ENCODE measurements around the gene PLCG1. TPM values are rescaled to one million over a fixed set of nuclear protein-coding genes. Genes with fewer than 3 reads are reported as not detected.

PLCG1 gene
- total RNA-seq, 1 experiment from 2014 or later, result 45.6 TPM

- no peak for TF ChIP-seq TCF7L2 (IDR thresholded peaks at IDR 0.05; ENCODE audit: borderline replicate concordance, extremely low read depth, insufficient read depth, insufficient read length)
- TF ChIP-seq SP1 (IDR thresholded peaks at IDR 0.05; ENCODE audit: low read depth), result no peak
- TF ChIP-seq CBX3 (IDR thresholded peaks at IDR 0.05; ENCODE audit: low read depth), result no peak
- TF ChIP-seq ZFX (IDR thresholded peaks at IDR 0.05), result no peak
- no peak for TF ChIP-seq JUND (IDR thresholded peaks at IDR 0.05)
- no peak for TF ChIP-seq MAX (IDR thresholded peaks at IDR 0.05)
Observed at GRCh38 chr20:41191562-41192500, 54.5 kb downstream of the PLCG1 start (continued).

DNA sequence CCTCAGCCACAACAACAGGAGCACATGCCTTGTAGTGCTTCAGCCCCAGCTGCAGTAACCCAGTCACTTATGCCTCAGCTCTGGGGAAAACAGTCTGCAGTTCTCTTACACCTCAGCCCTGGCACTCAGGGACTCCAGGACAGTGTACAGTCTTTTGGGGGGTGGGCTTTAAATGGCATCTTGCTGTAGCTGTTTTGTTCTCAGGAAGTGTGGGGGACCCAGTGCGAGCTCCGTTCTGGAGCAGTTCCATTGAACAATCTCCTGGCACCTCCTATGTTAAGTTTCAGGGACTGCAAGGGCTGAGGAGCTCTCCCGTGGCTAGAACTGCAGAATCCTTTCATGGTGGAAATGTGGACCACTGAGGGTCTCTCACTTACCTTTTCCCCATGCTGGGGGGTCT, 55.2 kb downstream of the PLCG1 start:
- H3K4me3 ChIP-seq (replicated peaks in 1 of 2; ENCODE audit: low read depth in 1 of 2, low read length in 2 of 2), result no peak overlapping the region
- ATAC-seq, result no peak
- H3K9me3 ChIP-seq (ENCODE audit: control insufficient read depth in 1 of 2, insufficient read depth in 1 of 2, low read depth in 1 of 2, low read length in 2 of 2), result no peaks in the 10 kb centered on the region; a peak in 1 of 4 replicates
- RAD21 ChIA-PET (ENCODE audit: low non-redundant PET in 1 of 2, low total read pairs in 2 of 2, uncharacterized antibody in 2 of 2, unreplicated experiment in 2 of 2), result no interaction called here
- POLR2A ChIA-PET, result no interaction called here
- no peaks in the 10 kb centered on the region for H4K20me1 ChIP-seq (ENCODE audit: insufficient read depth)
- no TSS peak for BruUV-seq (replicated peaks)
- no peaks in the 10 kb centered on the region for H3K27me3 ChIP-seq (ENCODE audit: insufficient read depth, low read length)
- H3K4me1 ChIP-seq (ENCODE audit: control insufficient read depth in 1 of 2, insufficient read depth in 2 of 2, low read length in 2 of 2), result no peaks in the 10 kb centered on the region
- H3K9me2 ChIP-seq (ENCODE audit: insufficient read depth), result no peaks in the 10 kb centered on the region
- no peak overlapping the region for H2AFZ ChIP-seq (ENCODE audit: low read depth, low read length, poor library complexity, severe bottlenecking)
- intact Hi-C loops (cut with micrococcal nuclease), result no loop called here
- DNase-seq (ENCODE audit: low read depth, low spot score), result no peak
- H3K79me2 ChIP-seq (ENCODE audit: insufficient read depth, low read length), result no peaks in the 10 kb centered on the region
- H3K36me3 ChIP-seq (ENCODE audit: control insufficient read depth in 1 of 2, insufficient read depth in 2 of 2, low read length in 2 of 2), result no peaks in the 10 kb centered on the region
- H3K27ac ChIP-seq (ENCODE audit: low read depth, low read length), result no peak overlapping the region
- no peak overlapping the region for H3K9ac ChIP-seq (ENCODE audit: low read length)
- H3K4me2 ChIP-seq (ENCODE audit: low read length), result no peak overlapping the region
- CTCF ChIA-PET, result no interaction called here
- TF ChIP-seq CTCF (IDR thresholded peaks at IDR 0.05 in 2 of 3, conservative IDR thresholded peaks at IDR 0.05 in 1 of 3; ENCODE audit: borderline replicate concordance in 1 of 3, insufficient read depth in 1 of 3, low read depth in 2 of 3, low read length in 2 of 3) (no peak), ELF1 (IDR thresholded peaks at IDR 0.05; ENCODE audit: borderline replicate concordance, low read depth) (no peak), SRF (IDR thresholded peaks at IDR 0.05; ENCODE audit: low read depth) (no peak), POLR2AphosphoS5 (IDR thresholded peaks at IDR 0.05; ENCODE audit: low read depth, low read length) (no peak), JUND (IDR thresholded peaks at IDR 0.05) (no peak), TCF7L2 (IDR thresholded peaks at IDR 0.05; ENCODE audit: borderline replicate concordance, extremely low read depth, insufficient read depth, insufficient read length) (no peak), CEBPB (IDR thresholded peaks at IDR 0.05; ENCODE audit: low read depth) (no peak), MAX (IDR thresholded peaks at IDR 0.05) (no peak), YY1 (IDR thresholded peaks at IDR 0.05; ENCODE audit: extremely low read depth, insufficient replicate concordance, low read depth, low read length) (no peak), ZNF274 (IDR thresholded peaks at IDR 0.05; ENCODE audit: low read depth, low read length) (no peak), ZFX (IDR thresholded peaks at IDR 0.05) (no peak), FOSL1 (IDR thresholded peaks at IDR 0.05; ENCODE audit: low read depth) (no peak), SP1 (IDR thresholded peaks at IDR 0.05; ENCODE audit: low read depth) (no peak), REST (IDR thresholded peaks at IDR 0.05; ENCODE audit: low read depth) (no peak), SIN3A (IDR thresholded peaks at IDR 0.05; ENCODE audit: low read depth) (no peak), EZH2phosphoT487 (IDR thresholded peaks at IDR 0.05; ENCODE audit: borderline replicate concordance) (no peak)
- TF ChIP-seq, protein P1, sequence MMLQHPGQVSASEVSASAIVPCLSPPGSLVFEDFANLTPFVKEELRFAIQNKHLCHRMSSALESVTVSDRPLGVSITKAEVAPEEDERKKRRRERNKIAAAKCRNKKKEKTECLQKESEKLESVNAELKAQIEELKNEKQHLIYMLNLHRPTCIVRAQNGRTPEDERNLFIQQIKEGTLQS (IDR thresholded peaks at IDR 0.05), result no peak
